Activated B cell treated with CpG ODN at 0.5 μM for 24 hours (primary cell): ENCODE measurements around the gene ZNF273. TPM values are rescaled to one million over a fixed set of nuclear protein-coding genes. Genes with fewer than 3 reads are reported as not detected.
A peak's percentile ranks its signal among the peaks of the same experiment; 100 is the strongest.

Source experiments
- ATAC-seq: fragments of 200-7000 bp; cut with Tn5 transposase; one replicate; pipeline ENCODE4 v1.10.0; 2021; ENCODE audit warnings: low read depth, mild to moderate bottlenecking, moderate library complexity
- CTCF ChIA-PET: fragments of 350-600 bp; sonication (Branson Sonifier 250); formaldehyde crosslinking; loops from one replicate; lab custom pipeline; 2021; ENCODE audit warnings: antibody characterized with exemption; lab: Charles Lee
- POLR2A ChIA-PET: fragments of 350-600 bp; sonication (Branson Sonifier 250); formaldehyde crosslinking; loops from one replicate; lab custom pipeline; 2021; ENCODE audit warnings: antibody characterized with exemption; lab: Charles Lee
- DNase-seq: peaks from one replicate; pipeline ENCODE4 v3.0.0; 2022
- H3K27ac Mint-ChIP-seq: one replicate; pipeline ENCODE4 v1.8.0; 2020; ENCODE audit warnings: mixed read lengths
- H3K27me3 Mint-ChIP-seq: one replicate; pipeline ENCODE4 v1.8.0; 2021; ENCODE audit warnings: mixed read lengths
- H3K36me3 Mint-ChIP-seq: one replicate; pipeline ENCODE4 v1.8.0; 2021; ENCODE audit warnings: low read depth, mixed read lengths
- H3K4me1 Mint-ChIP-seq: one replicate; pipeline ENCODE4 v1.8.0; 2021; ENCODE audit warnings: mixed read lengths
- H3K4me3 Mint-ChIP-seq: one replicate; pipeline ENCODE4 v1.8.0; 2020; ENCODE audit warnings: mild to moderate bottlenecking, mixed read lengths
- H3K9me3 Mint-ChIP-seq: one replicate; pipeline ENCODE4 v1.8.0; 2020; ENCODE audit warnings: mixed read lengths
- intact Hi-C: fragments of 100-400 bp; cut with micrococcal nuclease; formaldehyde crosslinking; loops from one replicate; pipeline ENCODE4 v1.15.1; 2024
- total RNA-seq: library from RNA; stranded (reverse); gene quantifications from 2 replicates; pipeline ENCODE4 v1.2.3, GENCODE V29; 2022
- TF ChIP-seq, protein P1 (sequence below): fragments of 200-600 bp; IDR thresholded peaks from one replicate; pipeline ENCODE4 v1.8.0; 2022; ENCODE audit warnings: antibody characterized with exemption, mild to moderate bottlenecking

Gene ZNF273
- total RNA-seq, 1 donor from 2014 or later: 12.3 TPM

DNA sequence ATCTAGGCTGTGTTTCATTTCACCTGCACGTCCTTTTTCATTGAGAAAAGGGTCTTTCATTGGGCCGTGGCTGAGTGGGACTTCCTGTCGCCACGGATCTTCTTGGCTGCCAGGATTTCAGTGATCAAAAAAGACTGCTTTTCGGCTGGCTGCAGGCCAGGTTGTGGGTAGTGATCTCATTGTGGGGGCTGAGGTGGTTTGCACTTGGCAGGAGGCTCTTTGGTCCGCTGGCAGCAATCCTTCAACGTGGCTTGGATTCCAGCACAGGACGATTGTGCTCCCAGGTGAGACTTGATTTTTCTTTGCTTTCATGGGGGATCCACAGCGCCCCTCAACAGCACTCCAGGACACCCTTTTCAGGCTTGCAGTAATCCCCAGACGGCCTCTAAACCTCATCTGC lies 29.0 kb upstream of the ZNF273 start:
- no peaks in the 10 kb centered on the region for H3K36me3 Mint-ChIP-seq
- ChIA-PET POLR2A (no interaction called here), CTCF (no interaction called here)
- H3K27me3 Mint-ChIP-seq: peaks cover 11% of the 10 kb centered on the region
- DNase-seq (no peak), ATAC-seq (no peak)
- no peaks in the 10 kb centered on the region for H3K9me3 Mint-ChIP-seq
- TF ChIP-seq, protein P1, sequence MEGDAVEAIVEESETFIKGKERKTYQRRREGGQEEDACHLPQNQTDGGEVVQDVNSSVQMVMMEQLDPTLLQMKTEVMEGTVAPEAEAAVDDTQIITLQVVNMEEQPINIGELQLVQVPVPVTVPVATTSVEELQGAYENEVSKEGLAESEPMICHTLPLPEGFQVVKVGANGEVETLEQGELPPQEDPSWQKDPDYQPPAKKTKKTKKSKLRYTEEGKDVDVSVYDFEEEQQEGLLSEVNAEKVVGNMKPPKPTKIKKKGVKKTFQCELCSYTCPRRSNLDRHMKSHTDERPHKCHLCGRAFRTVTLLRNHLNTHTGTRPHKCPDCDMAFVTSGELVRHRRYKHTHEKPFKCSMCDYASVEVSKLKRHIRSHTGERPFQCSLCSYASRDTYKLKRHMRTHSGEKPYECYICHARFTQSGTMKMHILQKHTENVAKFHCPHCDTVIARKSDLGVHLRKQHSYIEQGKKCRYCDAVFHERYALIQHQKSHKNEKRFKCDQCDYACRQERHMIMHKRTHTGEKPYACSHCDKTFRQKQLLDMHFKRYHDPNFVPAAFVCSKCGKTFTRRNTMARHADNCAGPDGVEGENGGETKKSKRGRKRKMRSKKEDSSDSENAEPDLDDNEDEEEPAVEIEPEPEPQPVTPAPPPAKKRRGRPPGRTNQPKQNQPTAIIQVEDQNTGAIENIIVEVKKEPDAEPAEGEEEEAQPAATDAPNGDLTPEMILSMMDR: no peak
- peaks cover 11% of the 10 kb centered on the region for H3K4me1 Mint-ChIP-seq
- H3K4me3 Mint-ChIP-seq: no peak overlapping the region
- intact Hi-C loops: no loop called here
- H3K27ac Mint-ChIP-seq: no peak overlapping the region

DNA sequence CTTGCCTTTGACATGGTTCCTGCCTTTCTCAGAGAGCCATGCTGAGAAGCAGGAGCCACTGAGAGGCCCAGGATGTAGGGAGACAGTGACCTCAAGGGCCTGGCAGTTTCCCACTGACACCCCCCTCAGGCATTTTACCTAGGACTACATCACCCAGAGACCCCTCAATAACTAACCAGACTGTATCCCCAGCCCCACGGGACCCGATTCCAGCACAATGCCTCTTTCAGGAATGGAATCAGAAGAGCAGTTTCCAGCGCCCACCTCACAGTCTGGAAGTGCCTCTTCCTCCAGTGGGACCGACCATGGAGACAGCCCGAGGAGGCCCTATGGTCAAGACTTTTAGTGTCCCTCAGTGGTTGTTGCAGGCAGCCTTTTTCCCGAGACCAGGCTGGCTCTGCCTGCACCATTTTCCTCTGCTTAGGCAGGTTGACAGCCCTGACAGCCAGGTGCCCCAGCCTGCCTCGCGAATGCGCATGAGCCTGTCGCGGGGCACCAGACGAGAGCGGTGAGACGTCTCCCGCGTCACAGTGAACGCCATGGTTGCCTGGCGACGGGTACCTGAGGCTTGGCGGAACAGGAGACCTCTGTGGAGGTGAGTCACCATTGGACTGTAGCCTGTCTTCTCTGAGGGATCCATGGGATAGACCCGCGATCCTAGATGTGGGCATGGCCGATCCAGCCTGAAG lies 28.4 kb upstream of the ZNF273 start:
- CTCF ChIA-PET: no interaction called here
- ATAC-seq (no peak), DNase-seq (no peak)
- POLR2A ChIA-PET: no interaction called here
- TF ChIP-seq, protein P1: no peak
- H3K4me3 Mint-ChIP-seq: no peak overlapping the region
- peaks cover 11% of the 10 kb centered on the region for H3K4me1 Mint-ChIP-seq
- intact Hi-C loops: no loop called here
- H3K36me3 Mint-ChIP-seq: no peaks in the 10 kb centered on the region
- H3K9me3 Mint-ChIP-seq: no peaks in the 10 kb centered on the region
- peaks cover 15% of the 10 kb centered on the region for H3K27me3 Mint-ChIP-seq
- H3K27ac Mint-ChIP-seq: no peak overlapping the region

DNA sequence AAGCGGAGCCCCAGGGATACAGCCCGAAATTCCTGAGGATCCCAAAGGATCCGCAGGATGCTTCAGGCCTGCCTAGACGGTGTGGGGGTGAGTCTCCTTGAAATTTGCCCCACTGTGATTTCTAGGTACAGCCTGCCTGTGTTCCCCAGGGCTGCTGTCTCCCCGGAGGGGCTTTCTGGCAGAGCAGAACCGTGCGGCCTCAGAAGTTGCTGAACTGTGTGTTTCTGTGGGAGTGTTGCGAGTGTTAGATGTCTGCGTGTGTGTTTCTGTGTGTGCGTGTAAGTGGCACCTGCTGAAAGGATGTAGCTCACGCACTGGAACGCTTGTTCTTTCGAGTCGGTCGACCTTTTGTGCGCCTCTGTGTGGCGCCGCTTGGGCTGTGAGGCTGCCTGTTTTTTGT lies 27.8 kb upstream of the ZNF273 start:
- peaks cover 11% of the 10 kb centered on the region for H3K4me1 Mint-ChIP-seq
- DNase-seq (peak; percentile 12), ATAC-seq (no peak)
- no peak overlapping the region for H3K27ac Mint-ChIP-seq
- H3K9me3 Mint-ChIP-seq: peaks cover 2% of the 10 kb centered on the region
- H3K27me3 Mint-ChIP-seq: peaks cover 15% of the 10 kb centered on the region
- intact Hi-C loops: no loop called here
- H3K36me3 Mint-ChIP-seq: no peaks in the 10 kb centered on the region
- ChIA-PET POLR2A (no interaction called here), CTCF (no interaction called here)
- TF ChIP-seq, protein P1: no peak
- H3K4me3 Mint-ChIP-seq: no peak overlapping the region

DNA sequence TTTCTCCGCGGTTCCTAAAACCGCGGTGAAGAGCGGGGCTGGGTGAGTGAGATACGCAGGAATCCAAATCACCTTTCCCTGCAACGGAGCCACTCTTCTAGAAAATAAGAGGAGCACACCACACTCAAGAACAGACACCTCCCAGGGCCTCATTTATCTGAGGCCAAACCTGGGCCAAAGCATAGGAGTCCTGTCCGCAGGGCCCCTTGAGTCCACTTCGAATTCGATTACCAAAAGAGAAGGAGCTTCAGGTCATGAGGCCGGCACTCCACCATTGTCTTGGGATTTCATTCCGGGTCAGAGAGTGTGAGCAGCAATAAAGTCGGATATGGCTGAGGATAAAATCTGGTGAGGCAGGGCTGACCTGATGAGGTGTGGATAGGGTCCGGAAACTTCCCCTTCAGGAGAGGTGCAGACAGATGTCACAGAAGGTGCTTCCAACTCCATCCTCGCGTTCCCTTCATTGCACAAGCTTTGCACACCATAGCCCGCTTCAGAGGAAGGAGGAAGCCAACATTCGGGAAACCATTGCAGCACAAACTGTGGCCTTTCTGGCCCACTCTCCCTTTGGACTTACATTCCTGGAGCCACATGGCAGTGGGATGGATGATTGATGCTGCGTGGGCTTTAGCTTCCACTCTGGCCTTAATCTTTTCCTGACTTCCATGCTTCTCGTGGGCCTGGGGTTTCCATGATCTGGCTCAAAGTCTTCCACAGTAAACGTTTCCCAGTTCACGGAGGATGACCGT lies 27.2 kb upstream of the ZNF273 start:
- CTCF ChIA-PET: no interaction called here
- Mint-ChIP-seq H3K4me3 (no peak overlapping the region), H3K27ac (no peak overlapping the region), H3K27me3 (peaks cover 13% of the 10 kb centered on the region), H3K9me3 (peaks cover 2% of the 10 kb centered on the region), H3K36me3 (no peaks in the 10 kb centered on the region), H3K4me1 (peaks cover 11% of the 10 kb centered on the region)
- ATAC-seq (no peak), DNase-seq (no peak)
- intact Hi-C loops: no loop called here
- POLR2A ChIA-PET: no interaction called here
- TF ChIP-seq, protein P1: no peak
